Activated gamma-delta T cell treated with anti-CD3 and anti-CD28 coated beads, Interleukin-2, amount 50 U/mL, for 16 hours (primary cell): ENCODE results near the gene PDILT.
"Not testable (repeated sequence)": the region's sequence is repeated elsewhere in the genome, so short reads cannot be mapped to it uniquely, and the experiment has no call there.

Experiments
- DNase-seq: peaks from one replicate; pipeline ENCODE4 v3.0.0-alpha.2; 2020; ENCODE audit warnings: low read depth

Gene PDILT, protein sequence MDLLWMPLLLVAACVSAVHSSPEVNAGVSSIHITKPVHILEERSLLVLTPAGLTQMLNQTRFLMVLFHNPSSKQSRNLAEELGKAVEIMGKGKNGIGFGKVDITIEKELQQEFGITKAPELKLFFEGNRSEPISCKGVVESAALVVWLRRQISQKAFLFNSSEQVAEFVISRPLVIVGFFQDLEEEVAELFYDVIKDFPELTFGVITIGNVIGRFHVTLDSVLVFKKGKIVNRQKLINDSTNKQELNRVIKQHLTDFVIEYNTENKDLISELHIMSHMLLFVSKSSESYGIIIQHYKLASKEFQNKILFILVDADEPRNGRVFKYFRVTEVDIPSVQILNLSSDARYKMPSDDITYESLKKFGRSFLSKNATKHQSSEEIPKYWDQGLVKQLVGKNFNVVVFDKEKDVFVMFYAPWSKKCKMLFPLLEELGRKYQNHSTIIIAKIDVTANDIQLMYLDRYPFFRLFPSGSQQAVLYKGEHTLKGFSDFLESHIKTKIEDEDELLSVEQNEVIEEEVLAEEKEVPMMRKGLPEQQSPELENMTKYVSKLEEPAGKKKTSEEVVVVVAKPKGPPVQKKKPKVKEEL

DNA sequence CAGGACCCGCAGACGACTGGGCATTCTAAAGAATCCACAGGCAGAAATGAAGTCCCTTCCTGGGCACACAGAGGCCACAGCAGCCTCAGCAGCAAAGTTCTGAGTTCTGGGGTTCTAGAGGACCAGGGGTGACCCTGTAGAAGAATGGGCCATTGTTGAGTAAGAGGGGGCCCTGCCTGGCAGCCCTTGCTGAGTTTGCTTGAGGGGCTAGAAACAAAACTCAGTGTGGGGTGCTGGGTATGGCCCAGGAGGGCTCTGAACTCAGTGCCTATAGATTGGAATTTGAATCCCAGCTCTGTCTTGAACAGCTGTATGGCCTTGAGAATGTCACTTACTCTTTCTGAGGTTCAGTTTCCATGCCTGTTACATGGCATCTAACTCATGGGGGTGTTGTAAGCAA is at the start of gene PDILT:
Gene PDILT, minus strand, starts transcription at position 101 of the 400 bp plus-strand sequence. CDS start 5,437 bp downstream, outside the sequence.
- no peak for DNase-seq

- DNase-seq, result not testable (repeated sequence)
Observed at GRCh38 chr16:20453633-20454032, 49.1 kb upstream of the PDILT start.

- DNase-seq, result not testable (repeated sequence)
Observed at GRCh38 chr16:20451364-20451763, 46.8 kb upstream of the PDILT start, which contains the start of gene ACSM2A. TSS of gene ACSM2A (plus strand) at chr16:20451521. CDS start at chr16:20460115, 8,594 bp downstream.

- not testable (repeated sequence) for DNase-seq
Observed at GRCh38 chr16:20446652-20447393, 42.3 kb upstream of the PDILT start.

- not testable (repeated sequence) for DNase-seq
Observed at GRCh38 chr16:20441859-20442258, 37.3 kb upstream of the PDILT start.

DNA sequence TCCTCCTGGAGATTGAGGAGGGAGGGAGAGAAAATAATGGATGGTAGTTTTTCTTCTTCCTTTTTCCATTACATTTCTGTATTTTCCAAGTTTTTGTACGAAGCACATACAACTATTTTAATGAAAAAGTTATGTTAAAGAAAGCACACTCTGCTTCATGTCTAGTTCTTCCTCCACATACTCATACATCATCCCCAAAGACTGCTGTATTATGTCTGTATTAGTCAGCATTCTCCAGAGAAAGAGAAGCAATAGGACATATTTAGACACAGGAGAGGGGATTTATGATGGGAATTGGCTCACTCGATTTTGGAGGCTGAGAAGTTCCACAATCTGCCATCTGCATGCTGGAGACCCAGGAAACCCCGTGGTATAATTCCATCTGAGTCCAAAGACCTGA is 36.7 kb upstream of the PDILT start:
- no peak for DNase-seq

DNA sequence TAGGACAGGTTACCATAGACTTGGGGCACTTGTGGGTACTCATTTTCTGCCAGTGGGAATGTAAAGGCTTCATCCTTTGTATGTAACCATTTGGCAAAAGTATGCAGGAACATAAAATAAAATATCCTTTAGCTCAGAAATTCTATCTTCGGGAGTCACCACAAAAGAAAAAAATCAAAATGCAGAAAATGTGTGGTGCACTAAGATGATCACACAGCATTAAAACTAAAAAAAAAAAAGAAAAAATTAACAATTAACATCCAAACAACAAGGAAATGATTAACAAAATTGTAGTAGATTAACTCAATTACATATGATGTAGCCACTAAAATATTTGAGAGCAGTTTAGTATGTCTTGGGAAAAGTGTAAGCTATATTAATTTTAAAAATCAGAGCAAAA is 36.2 kb upstream of the PDILT start:
- DNase-seq, result not testable (repeated sequence)

DNA sequence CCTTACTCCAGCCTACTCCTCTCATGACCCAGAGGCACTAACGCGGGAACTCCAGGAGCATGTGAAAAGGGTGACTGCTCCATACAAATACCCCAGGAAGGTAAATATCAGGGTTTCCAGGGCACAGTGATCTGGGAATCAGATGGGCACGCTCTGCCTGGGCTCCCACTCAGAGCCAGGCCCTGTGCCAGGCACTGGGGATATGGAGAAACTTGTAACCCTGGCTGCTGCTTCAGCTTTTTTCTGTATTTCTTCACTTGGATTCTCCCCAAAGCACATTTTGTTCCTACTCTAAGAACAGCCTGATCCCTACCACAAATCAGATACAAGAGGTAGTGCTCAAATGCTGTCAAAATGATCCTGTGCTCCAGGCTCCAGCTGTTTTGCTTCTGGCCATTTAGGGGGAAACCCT is 35.3 kb upstream of the PDILT start:
- DNase-seq, result not testable (repeated sequence)

DNA sequence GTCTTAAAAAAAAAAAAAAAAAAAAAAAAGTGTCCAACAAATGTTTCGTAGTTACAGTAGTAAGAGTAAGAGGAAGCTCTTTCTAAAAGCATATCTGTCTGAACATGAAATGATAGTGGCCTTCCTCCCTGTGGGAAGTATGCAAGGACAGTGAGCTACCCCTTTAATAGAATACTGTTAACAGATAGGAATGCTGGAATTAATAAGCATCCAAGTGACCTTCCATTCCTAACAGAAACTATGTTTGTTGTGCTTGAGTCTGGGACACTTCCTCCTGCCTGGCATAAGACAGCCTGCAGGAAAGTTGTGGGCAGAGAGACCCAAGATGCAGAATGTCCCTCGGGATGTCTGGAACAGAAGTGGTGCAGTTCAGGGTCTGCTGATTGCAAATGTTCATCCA is 34.4 kb upstream of the PDILT start:
- DNase-seq, result not testable (repeated sequence)

GRCh38 chr16:20430948-20431347 is 26.4 kb upstream of the PDILT start:
- no peak for DNase-seq

GRCh38 chr16:20430480-20430879 is 25.9 kb upstream of the PDILT start:
- not testable (repeated sequence) for DNase-seq

GRCh38 chr16:20429499-20429898 is 25.0 kb upstream of the PDILT start:
- not testable (repeated sequence) for DNase-seq

- not testable (repeated sequence) for DNase-seq
Observed at GRCh38 chr16:20427401-20427797, 22.9 kb upstream of the PDILT start.

DNA sequence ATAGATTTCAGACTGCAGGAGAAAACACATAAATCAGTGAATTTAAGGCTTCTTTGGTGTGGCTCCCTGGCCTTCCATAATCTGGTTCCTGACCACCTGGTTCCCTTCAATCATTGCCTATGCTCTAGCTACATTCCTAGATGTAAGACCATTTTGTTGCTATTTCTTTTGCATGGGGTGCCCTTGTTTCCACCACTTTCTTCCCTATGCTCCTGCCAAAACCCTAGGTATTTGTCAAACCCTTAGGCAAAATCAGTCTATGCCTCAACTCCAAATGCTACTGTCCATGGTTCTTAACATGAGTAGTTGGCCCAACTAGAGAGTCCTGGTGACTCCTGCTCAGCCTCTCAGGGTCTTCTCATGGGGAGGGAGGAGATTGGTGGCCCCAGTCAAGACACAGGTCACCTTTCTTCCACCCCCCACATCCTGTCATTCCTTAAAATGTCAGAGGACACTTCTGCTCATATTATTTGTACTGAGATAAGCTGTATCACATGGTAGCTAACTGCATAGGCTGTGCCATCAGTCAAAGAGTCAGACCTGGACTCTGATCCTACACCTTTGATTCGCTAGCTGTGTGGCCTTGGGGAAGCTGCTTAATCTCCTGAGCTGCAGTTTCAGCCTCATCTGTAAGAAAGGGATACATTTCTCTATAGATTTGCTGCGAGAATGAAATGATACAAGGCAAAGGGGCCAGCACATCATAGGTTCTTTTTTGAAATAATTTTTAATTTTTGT is 19.8 kb upstream of the PDILT start:
- no peak for DNase-seq

- not testable (repeated sequence) for DNase-seq
Observed at GRCh38 chr16:20423772-20424128, 19.2 kb upstream of the PDILT start.

DNA sequence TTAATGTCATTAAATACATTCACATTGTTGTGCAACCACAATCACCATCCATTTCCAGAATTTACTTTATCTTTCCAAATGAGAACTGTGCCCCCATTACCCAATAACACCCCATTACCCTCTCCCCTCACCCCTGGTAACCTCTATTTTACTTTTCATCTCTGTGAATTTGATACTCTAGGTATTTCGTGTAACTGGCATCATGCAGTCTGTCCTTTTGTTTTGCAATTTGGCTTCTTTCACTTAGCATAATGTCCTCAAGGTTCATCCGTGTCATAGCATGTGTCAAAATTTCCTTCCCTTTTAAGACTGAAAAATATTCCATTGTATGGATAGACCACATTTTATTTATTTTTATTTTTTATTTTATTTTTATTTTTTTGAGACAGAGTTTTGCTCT is 17.2 kb upstream of the PDILT start:
- DNase-seq, result not testable (repeated sequence)

DNA sequence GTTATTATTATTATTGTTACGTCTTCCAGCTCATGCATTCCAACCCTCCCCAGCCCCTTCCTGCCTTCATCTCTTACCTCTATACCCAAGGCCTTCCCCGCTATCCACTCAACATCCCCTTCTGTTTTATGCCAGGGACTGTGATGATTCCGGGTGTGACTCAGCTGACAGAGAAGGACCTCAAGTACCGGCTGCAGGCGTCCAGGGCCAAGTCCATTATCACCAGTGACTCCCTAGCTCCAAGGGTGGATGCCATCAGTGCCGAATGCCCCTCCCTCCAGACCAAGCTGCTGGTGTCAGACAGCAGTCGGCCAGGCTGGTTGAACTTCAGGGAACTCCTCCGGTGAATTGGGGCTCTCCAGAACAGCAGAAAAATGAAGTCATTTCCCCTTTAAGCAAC is 14.6 kb upstream of the PDILT start:
- DNase-seq, result not testable (repeated sequence)

DNA sequence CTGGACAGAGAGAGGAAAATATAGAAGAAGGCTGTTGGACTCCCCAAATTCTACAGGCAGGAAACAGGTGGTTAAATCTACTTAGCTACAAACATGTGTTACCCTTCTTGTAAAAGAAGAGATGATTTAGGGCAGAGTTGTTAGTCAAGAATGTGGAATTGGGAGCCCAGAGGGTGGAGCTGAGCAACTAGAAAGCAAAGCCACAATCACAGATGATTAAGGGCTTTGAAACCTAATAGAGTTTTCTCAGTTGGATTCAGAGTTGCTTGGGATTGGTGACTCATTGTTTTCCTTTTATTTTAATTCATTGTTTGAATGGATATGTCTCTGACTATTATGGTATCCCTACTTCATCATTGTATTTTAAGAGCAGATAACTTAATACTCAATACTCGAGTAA is 11.0 kb upstream of the PDILT start:
- no peak for DNase-seq

- DNase-seq, result no peak
Observed at GRCh38 chr16:20411055-20411454, 6.5 kb upstream of the PDILT start.

DNA sequence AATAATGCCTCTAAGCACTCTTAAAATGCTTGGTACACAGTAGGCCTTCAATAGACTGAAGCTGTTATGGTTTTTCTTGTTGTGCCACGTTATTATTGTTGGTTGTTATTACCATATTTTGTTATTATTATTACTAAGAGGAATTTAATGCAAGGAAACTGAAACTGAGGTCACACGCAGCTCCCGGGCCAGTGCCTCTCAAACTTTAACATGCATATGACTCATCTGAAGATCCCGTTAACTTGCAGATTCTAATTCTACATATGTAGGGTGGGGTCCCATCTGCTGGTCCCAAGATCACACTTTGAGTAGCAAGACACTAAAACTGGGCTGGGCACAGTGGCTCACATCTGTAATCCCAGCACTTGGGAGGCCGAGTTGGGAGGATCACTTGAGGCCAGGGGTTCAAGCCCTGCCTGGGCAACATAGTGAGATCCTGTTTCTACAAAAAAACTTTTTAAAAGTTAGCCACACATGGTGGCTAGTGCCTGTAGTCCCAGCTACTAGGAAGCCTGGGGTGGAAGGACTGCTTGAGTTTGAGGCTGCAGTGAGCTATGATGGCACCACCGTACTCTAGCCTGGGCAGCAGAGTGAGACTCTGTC is 5.7 kb upstream of the PDILT start:
- no peak for DNase-seq

GRCh38 chr16:20409398-20410120 is 5.0 kb upstream of the PDILT start, which contains the start of gene ACSM5:
TSS of gene ACSM5 (plus strand) at chr16:20409534. CDS start at chr16:20411485, 1,951 bp downstream.
- no peak for DNase-seq
